ENCODE results near the gene ITGAV.

ITGAV gene

GRCh38 chr2:186670831-186671230, 81.0 kb downstream of the ITGAV start:
- DNase-seq (ENCODE audit: low read depth), result no peak

- no peak for DNase-seq (ENCODE audit: low read depth)
Measured at GRCh38 chr2:186675380-186675779, 85.5 kb downstream of the ITGAV start.

GRCh38 chr2:186683341-186683740, 93.5 kb downstream of the ITGAV start:
- no peak for DNase-seq (ENCODE audit: low read depth)

GRCh38 chr2:186687807-186688211, 98.0 kb downstream of the ITGAV start:
- DNase-seq (ENCODE audit: low read depth), result no peak

- no peak for DNase-seq (ENCODE audit: low read depth)
Measured at GRCh38 chr2:186688813-186689212, 99.0 kb downstream of the ITGAV start.

- no peak for DNase-seq (ENCODE audit: low read depth)
Measured at GRCh38 chr2:186690786-186691185, 100.9 kb downstream of the ITGAV start.

- no peak for DNase-seq (ENCODE audit: low read depth)
Measured at GRCh38 chr2:186691231-186691630, 101.4 kb downstream of the ITGAV start.

GRCh38 chr2:186691900-186692299, 102.0 kb downstream of the ITGAV start:
- no peak for DNase-seq (ENCODE audit: low read depth)

GRCh38 chr2:186693446-186693832, 103.6 kb downstream of the ITGAV start:
- DNase-seq (ENCODE audit: low read depth), result no peak

GRCh38 chr2:186695081-186695756, 105.4 kb downstream of the ITGAV start:
- peak; percentile 42 for DNase-seq (ENCODE audit: low read depth)

- no peak for DNase-seq (ENCODE audit: low read depth)
Measured at GRCh38 chr2:186696290-186696689, 106.4 kb downstream of the ITGAV start.

GRCh38 chr2:186696804-186697203, 106.9 kb downstream of the ITGAV start:
- no peak for DNase-seq (ENCODE audit: low read depth)

- peak; percentile 43 for DNase-seq (ENCODE audit: low read depth)
Measured at GRCh38 chr2:186697536-186697935, 107.7 kb downstream of the ITGAV start.

- no peak for DNase-seq (ENCODE audit: low read depth)
Measured at GRCh38 chr2:186699742-186700141, 109.9 kb downstream of the ITGAV start.

- DNase-seq (ENCODE audit: low read depth), result no peak
Measured at GRCh38 chr2:186702006-186702405, 112.2 kb downstream of the ITGAV start.

GRCh38 chr2:186702501-186702900, 112.6 kb downstream of the ITGAV start:
- no peak for DNase-seq (ENCODE audit: low read depth)

- no peak for DNase-seq (ENCODE audit: low read depth)
Measured at GRCh38 chr2:186704897-186705296, 115.0 kb downstream of the ITGAV start.

- no peak for DNase-seq (ENCODE audit: low read depth)
Measured at GRCh38 chr2:186709529-186710450, 119.9 kb downstream of the ITGAV start.

GRCh38 chr2:186713691-186714090, 123.8 kb downstream of the ITGAV start:
- no peak for DNase-seq (ENCODE audit: low read depth)

GRCh38 chr2:186714611-186715010, 124.8 kb downstream of the ITGAV start:
- no peak for DNase-seq (ENCODE audit: low read depth)

GRCh38 chr2:186716004-186716403, 126.1 kb downstream of the ITGAV start:
- no peak for DNase-seq (ENCODE audit: low read depth)

- DNase-seq (ENCODE audit: low read depth), result no peak
Measured at GRCh38 chr2:186716899-186717298, 127.0 kb downstream of the ITGAV start.

- no peak for DNase-seq (ENCODE audit: low read depth)
Measured at GRCh38 chr2:186717320-186718007, 127.6 kb downstream of the ITGAV start.

Measured in HS-5 (cell line).